GM12891 (cell line): Measurements from ENCODE around the gene HOXA3.

ENCODE experiments used
- POLR2A ChIP-seq: IDR thresholded peaks from 2 replicates; pipeline ENCODE4 v1.6.1; 2011; ENCODE audit warnings: low read depth, low read length, control low read depth
- POLR2AphosphoS5 ChIP-seq: IDR thresholded peaks from 2 replicates; pipeline ENCODE4 v1.6.1; 2011; ENCODE audit warnings: low read depth, low read length, control low read depth
- SPI1 ChIP-seq: IDR thresholded peaks from 2 replicates; pipeline ENCODE4 v1.6.1; 2011; ENCODE audit warnings: low read depth, low read length, control low read depth
- TAF1 ChIP-seq: IDR thresholded peaks from 2 replicates; pipeline ENCODE4 v1.6.1; 2011; ENCODE audit warnings: low read depth, low read length, control low read depth

GRCh38 chr7:27188386-27189294 is 36.3 kb upstream of the HOXA3 start:
- no peak for TF ChIP-seq POLR2A
- TF ChIP-seq POLR2AphosphoS5, result no peak
- TF ChIP-seq SPI1, result no peak
- TF ChIP-seq TAF1, result no peak
